Measurements from ENCODE around the gene TRRAP.
"Not testable (repeated sequence)": the region's sequence is repeated elsewhere in the genome, so short reads cannot be mapped to it uniquely, and the experiment has no call there.

TRRAP gene

GRCh38 chr7:98872328-98872924 lies 5.9 kb upstream of the TRRAP start:
- Mint-ChIP-seq H3K4me1 (peaks cover 2% of the 10 kb centered on the region), H3K36me3 (ENCODE audit: low read depth) (no peaks in the 10 kb centered on the region), H3K4me3 (peak overlapping the region in 1 of 3 experiments; percentile 40), H3K9me3 (no peaks in the 10 kb centered on the region), H3K27ac (peak overlapping the region in 1 of 3 experiments; percentile 28), H3K27me3 (ENCODE audit: low read depth) (peaks cover 36% of the 10 kb centered on the region)
- no peak for TF ChIP-seq CTCF (IDR thresholded peaks at IDR 0.05; ENCODE audit: unreplicated experiment in 3 of 3)

- H3K9me3 Mint-ChIP-seq; H3K27ac Mint-ChIP-seq; H3K4me1 Mint-ChIP-seq; H3K36me3 Mint-ChIP-seq (ENCODE audit: low read depth); H3K4me3 Mint-ChIP-seq: not testable (repeated sequence)
- H3K27me3 Mint-ChIP-seq (ENCODE audit: low read depth): peaks cover 30% of the 10 kb centered on the region
Measured at GRCh38 chr7:98873610-98874009, 4.7 kb upstream of the TRRAP start.

DNA sequence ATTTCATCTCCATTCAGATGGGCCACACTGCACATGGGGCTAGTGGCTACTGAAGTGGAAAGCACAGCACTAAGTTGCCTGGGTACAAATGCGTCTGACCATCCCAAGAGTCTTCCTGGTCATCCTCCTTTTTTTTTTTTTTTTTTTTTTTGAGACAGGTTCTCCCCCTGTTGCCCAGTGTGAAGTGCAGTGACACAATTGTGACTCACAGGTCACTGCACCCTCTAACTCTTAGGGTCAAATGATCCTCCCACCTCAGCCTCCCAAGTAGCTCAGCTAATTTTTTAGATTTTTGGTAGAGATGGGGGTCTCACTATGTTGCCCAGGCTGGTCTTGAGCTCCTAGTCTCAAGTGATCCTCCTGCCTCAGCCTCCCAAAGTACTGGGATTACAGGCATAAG lies 3.4 kb upstream of the TRRAP start:
- Mint-ChIP-seq H3K4me1 (peaks cover 4% of the 10 kb centered on the region), H3K27me3 (ENCODE audit: low read depth) (peaks cover 22% of the 10 kb centered on the region), H3K4me3 (peak overlapping the region in 2 of 3 experiments; percentile 49 to 56), H3K27ac (no peak overlapping the region), H3K9me3 (no peaks in the 10 kb centered on the region), H3K36me3 (ENCODE audit: low read depth) (no peaks in the 10 kb centered on the region)
- TF ChIP-seq CTCF (IDR thresholded peaks at IDR 0.05; ENCODE audit: unreplicated experiment in 3 of 3): no peak

DNA sequence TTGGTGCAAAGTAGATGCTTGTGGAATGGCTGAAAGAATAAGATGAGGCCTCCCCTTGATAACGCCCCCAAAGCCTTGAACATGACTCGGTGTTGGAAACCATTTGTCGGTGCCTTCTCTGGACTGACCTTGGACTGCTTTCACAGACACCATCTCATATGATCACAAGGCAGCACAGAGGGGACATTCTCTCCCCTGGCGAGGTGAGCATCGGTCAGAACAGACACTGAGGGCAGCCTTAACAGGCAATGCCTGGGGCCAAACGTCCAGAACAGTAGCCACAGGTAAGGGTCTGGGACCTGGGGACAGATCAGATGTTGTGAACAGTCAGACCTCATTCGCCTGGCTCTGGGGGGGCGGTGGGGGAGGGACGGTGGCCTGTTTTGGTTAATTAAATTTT lies 2.8 kb upstream of the TRRAP start:
- no peaks in the 10 kb centered on the region for H3K9me3 Mint-ChIP-seq
- no peak for TF ChIP-seq CTCF (IDR thresholded peaks at IDR 0.05; ENCODE audit: unreplicated experiment in 3 of 3)
- H3K27ac Mint-ChIP-seq: no peak overlapping the region
- peaks cover 17% of the 10 kb centered on the region for H3K27me3 Mint-ChIP-seq (ENCODE audit: low read depth)
- H3K36me3 Mint-ChIP-seq (ENCODE audit: low read depth): peaks cover 2% of the 10 kb centered on the region
- peaks cover 4% of the 10 kb centered on the region for H3K4me1 Mint-ChIP-seq
- H3K4me3 Mint-ChIP-seq: peak overlapping the region; percentile 56 to 71 (median 59)

DNA sequence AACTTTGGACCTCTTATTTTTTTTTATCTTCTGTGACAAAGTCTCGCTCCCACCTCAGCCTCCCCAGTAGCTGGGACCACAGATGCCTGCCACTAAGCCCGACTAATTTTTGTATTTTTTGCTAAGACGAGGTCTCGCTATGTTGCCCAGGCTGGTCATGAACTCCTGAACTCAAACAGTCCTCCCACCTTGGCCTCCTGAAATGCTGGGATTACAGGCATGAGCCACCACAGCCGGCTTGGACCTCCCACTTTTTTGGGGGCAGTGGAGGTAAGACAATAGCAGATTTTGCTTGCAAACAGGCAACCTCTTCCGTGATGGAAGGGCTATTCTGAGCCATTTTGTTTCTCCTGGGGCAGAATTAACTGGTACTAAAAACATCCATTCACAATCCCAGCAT lies 1.2 kb upstream of the TRRAP start:
- no peaks in the 10 kb centered on the region for H3K9me3 Mint-ChIP-seq
- H3K27me3 Mint-ChIP-seq (ENCODE audit: low read depth): peaks cover 9% of the 10 kb centered on the region
- H3K27ac Mint-ChIP-seq: peak overlapping the region; percentile 55 to 85 (median 64)
- peaks cover 4% of the 10 kb centered on the region for H3K4me1 Mint-ChIP-seq
- H3K36me3 Mint-ChIP-seq (ENCODE audit: low read depth): peaks cover 12% of the 10 kb centered on the region
- no peak for TF ChIP-seq CTCF (IDR thresholded peaks at IDR 0.05; ENCODE audit: unreplicated experiment in 3 of 3)
- H3K4me3 Mint-ChIP-seq: peak overlapping the region; percentile 76 to 86 (median 80)

GRCh38 chr7:98877692-98878364 lies 504 bp upstream of the TRRAP start:
- Mint-ChIP-seq H3K4me1 (peaks cover 4% of the 10 kb centered on the region), H3K9me3 (no peaks in the 10 kb centered on the region), H3K27me3 (ENCODE audit: low read depth) (peaks cover 9% of the 10 kb centered on the region), H3K4me3 (peak overlapping the region; percentile 76 to 86 (median 80)), H3K36me3 (ENCODE audit: low read depth) (peaks cover 17% of the 10 kb centered on the region), H3K27ac (peak overlapping the region; percentile 55 to 85 (median 64))
- TF ChIP-seq CTCF (IDR thresholded peaks at IDR 0.05; ENCODE audit: unreplicated experiment in 3 of 3): no peak

Data from nephron (organoid).